ENCODE data around the gene UBE2S.
"Not testable (repeated sequence)": the region's sequence is repeated elsewhere in the genome, so short reads cannot be mapped to it uniquely, and the experiment has no call there.

The UBE2S gene

DNA sequence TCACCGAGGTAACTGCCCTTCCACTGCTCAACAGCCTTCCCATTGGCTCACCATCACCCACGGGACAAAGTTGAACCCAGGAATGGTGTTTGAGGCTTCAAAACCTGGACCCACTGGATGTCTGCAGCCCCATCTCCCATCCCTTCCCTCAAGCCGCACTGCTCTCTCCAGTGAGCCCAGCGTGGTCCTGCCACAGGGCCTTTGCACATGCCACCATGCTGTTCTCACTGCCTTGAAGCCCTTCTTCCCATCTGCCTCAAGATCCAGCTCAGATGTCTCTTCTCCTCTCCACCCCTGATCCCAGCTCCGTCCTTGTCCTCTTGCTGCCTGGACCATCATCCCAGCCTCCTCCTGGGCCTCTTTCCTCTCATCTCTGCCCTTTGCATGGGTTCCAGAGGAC is 31.5 kb upstream of the UBE2S start:
- DNase-seq, result no peak

DNA sequence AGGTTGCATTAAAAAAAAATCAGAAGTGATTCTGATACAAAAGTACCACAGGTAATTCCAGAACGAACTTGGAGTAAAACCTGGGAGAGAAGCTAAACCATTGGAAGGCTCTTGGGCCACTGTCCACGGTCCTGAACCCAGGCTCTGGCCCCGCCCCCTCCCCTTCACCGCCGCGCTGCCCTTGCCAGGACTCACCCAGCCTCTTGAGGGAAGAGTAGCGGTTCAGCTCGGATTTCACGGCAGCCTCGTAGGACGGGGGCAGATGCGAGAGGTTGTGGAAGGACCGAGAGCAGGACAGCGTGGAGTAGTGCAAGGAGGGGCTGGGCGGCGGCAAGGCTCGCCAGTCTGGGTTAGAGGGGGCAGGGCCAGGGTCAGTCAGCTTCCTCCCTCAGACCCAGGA is 29.8 kb upstream of the UBE2S start:
- DNase-seq, result no peak

DNA sequence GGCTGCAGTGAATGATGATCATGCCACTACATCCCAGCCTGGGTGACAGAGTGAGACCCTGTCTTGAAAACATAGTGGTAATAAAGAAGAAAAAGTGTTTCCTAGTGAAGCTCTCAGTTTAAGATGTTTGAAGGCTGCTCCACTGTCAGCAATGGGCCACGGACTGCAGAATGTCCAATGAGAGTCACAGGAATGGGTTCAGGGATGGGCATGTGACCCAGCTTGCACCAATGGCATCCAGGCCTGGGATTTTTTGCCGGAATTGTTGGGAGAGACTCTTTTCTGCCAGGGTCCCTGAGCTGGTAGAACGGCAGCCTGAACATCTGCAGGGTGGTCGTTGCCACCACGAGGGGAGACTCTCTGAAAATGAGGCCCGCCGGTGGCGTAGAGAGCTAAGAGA is 29.3 kb upstream of the UBE2S start:
- no peak for DNase-seq

DNA sequence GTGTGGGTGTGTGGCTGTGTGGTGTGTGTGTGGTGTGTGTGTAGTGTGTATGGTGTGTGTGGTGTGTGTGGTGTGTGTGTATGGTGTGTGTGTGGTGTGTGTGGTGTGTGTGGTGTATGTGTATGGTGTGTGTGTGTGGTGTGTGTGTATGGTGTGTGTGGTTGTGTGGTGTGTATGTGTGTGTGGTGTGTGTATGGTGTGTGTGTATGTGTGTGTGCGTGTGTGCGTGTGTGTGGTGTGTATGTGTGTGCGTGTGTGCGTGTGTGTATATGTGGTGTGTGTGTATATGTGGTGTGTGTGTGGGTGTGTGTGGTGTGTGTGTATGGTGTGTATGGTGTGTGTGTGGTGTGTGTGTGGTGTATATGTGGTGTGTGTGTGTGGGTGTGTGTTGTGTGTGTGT is 27.4 kb upstream of the UBE2S start:
- no peak for DNase-seq

DNA sequence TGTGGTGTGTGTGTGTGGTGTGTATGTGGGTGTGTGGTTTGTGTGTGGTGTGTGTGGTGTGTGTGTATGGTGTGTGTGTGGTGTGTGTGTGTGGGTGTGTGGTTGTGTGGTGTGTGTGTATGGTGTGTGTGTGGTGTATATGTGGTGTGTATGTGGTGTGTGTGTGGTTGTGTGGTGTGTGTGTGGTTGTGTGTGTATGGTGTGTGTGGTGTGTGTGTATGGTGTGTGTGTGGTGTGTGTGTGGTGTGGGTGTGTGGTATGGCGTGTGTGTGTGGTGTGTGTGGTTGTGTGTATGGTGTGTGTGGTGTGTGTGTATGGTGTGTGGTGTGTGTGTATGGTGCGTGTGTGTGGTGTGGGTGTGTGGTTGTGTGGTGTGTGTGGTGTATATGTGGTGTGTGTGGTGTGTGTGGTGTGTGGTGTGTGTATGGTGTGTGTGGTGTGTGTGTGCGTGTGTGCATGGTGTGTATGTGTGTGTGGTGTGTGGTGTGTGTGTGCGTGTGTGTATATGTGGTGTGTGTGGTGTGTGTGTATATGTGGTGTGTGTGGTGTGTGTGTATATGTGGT is 26.9 kb upstream of the UBE2S start:
- DNase-seq, result no peak

DNA sequence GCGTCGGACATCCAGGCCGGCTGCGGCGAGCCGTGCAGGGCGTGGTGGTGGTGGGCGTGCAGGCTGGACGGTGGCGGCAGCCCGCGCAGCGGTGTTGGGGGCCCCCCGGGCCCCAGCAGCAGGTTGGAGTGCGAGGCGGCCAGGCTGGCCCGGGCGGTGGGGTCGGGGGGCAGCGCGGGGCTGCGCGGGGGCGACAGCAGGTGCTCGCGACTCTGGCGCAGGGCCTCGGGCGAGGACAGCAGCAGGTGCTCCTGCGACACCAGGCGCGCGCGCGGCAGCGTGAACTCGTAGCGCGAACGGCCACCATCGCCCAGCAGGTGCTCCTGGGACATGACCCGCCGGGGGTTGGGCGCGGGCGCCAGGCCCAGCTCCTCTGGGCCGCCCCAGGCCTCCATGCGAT is 25.7 kb upstream of the UBE2S start:
- no peak for DNase-seq

DNA sequence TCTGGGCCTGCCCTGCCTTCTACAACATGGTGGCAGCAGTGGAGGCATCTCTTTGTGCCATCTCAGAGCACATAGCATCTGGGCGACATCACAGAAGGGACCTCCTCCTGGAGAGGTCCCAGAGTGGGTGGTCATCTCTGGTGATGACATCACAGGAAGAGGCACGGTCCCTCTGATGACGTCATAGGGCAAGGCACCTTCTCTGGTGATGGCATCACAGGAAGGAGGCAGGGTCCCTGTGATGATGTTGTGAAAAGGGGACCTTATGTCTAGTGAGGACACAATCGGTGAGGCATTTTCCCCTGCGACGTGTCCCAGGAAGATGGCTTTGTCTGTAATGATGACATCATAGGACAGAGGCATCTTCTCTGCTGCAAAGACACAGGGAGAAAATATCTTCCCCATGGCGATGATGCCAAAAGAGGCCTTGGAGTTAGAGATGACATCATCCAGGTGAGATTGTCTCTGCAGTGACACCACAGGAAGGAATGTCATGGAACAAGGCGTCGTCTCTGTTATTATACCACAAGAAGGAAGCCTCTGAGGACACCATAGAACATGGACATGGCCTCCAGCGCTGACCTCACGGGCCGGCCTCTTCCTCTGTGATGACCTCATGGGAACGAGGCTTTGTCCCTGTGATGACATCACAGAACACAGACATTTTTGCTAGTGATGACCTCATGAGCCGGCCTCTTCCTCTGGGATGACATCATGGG is 24.8 kb upstream of the UBE2S start:
- DNase-seq, result no peak

DNA sequence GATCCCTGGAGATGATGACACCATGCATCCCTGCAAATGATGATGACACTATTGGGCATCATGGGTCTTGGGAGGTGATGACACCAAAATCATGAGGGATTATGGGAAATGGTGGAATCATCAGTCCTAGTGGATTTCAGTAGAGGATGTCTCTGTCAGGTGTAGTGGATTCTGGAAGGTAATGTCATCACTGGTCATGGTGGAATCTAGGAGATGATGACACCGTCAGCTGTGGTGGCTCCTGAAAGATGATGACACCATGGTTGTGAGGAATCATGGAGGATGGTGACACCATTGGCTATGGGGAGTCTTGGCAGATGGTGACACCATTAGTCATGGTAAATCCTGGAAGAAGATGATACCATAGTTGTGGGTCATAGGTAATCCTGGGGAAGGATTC is 23.6 kb upstream of the UBE2S start:
- DNase-seq, result no peak

DNA sequence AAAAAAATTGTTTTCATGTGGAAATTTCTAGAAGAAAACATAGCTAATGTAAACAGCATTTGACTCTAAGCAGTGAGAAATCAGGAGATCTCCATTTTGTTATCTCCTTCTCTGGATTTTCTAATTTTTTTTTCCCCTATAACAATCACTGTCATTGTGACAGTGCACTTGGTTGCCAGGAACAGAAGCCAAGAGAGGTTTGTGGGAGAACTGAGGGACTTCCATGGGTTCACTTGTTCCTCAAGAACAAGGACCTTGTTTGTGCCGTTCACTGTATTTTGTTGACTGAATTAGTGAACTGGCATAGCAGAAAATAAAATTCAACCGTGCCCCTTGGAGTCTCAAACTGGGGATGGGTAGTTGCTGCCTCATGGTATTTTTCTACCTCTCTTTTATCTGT is 18.5 kb upstream of the UBE2S start:
- no peak for DNase-seq

DNA sequence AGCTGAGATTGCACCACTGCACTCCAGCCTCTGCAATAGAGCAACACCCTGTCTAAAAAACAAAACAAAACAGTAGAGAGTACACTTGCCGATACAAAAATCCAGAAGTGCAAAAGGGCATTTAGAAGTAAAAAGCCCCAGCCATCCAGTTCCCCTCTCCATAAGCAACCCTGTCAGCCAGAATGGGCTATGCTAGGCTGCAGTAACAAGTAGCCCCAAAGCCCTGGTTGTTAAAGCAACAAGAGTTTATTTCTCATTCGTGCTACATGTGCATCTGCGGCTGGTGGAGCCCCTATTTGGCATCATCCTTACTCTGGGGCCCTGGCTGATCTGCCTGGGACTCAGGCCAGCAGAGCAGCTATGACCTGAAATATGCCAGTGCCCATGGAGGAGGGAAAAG is 16.9 kb upstream of the UBE2S start:
- no peak for DNase-seq

DNA sequence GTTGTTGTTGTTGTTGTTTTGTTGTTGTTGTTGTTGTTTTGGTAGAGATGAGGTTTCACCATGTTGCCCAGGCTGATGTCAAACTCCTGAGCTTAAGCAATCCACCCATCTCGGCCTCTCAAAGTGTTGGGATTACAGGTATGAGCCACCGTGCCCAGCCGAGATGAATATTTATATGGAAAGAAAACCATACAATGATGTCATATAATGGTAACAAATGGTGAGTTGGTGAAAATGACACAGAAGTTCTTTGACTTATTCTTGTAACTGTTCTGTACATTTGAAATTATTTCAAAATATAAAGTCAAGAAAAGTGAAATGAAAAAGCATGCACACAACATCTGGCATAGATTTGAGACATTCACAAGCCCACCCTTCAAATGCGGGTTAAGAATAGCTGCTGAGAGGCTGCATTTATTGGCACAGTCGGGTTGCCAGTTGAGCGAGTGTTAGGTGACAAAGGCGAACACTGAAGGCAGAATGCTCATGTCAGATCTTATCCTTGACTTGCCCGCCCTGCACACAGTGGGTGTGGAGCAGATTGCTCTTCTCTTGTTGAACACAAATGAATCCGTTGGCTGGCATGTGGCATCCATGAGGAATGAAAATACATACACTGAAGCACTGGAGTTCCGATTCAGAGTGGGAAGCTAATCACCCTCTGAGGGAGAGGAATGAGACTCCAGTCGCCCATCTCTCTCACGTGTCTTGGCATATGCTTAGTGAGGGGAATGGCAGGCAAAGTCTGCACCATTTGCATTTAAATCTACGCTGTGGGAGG is 15.8 kb upstream of the UBE2S start:
- DNase-seq, result no peak

DNA sequence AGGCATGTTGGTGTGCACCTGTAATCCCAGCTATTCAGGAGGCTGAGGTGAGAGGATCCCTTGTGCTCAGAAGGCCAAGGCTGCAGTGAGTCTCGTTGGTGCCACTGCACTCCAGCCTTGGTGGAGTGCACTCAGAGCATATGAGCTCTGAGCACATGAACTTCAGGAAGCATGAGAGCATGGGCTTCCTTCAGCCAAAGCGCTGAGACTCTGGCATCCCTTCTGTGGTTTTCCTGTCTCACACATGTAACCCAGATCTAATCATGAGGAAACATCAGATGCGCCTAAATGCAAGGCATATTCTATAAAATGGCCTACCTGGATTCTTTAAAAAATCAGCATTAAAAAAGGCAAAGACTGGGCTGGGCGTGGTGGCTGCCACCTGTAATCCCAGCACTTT is 13.7 kb upstream of the UBE2S start:
- not testable (repeated sequence) for DNase-seq

DNA sequence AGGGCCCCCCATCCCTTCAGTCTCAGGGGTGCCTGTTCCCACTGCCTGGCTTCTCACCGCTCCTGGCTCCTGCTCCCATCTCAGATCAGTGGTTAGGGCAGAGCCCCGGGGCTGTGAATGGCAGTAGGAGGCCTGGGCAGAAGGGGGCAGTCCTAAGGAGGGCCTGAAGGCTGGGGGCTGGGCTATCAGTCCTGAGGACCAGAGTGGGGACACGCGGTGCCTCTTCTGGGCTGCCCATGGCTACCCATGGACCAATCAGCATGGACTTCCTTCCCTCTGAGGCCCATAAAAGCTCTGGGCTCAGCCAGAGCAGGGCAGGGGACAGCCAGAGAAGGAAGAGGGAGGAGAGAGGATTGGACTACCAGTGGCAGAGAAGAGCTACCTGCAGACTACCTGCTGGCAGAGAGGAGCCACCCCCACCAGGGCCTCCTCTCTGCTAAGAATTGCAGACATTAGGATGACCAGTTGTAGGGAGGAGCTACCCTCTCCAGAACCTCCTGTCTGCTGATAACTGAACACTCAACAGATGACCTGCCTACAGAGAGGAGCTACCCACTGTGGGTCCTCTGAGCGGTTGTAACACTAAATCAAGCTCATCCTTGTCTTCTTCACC is 12.1 kb upstream of the UBE2S start:
- no peak for DNase-seq

DNA sequence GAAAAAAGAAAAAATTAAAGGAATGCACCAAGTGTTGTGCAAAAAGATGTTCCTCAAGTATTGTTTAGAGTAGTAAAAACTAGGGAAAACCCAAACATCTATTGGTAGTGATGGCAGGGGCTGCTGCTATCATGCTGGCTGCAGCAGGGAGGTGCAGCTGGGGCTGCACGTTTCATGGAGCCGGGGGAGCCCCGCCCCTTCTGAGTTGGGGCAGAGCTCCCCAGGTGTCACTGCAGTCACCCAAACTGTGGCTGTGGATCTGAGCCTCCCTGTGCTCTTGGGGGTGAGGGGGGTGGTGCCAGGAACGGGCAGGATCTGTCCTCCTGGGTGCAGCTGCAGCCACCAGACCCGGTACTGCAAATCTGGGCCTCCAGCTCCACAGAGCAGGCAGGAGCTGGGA is 11.5 kb upstream of the UBE2S start:
- DNase-seq, result no peak

DNA sequence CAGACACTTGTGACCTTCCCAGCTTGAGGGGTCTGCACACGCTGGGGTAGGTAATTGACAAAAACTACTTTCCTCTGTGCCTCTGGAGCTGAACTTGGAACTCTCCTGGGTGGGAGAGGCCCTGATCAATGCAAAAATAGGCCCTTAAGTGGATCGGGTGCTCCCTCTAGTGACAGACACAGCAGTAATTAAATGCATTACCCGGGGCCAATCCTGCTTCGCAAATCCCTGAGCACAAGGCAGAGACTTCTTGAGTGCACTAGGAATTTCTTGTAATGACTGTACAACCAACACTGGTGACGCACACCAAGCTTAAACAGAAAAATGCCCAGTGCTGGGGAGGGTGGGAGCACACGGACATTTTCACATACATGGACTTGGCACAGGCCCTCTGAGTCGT is 10.6 kb upstream of the UBE2S start:
- DNase-seq, result peak; percentile 43

DNA sequence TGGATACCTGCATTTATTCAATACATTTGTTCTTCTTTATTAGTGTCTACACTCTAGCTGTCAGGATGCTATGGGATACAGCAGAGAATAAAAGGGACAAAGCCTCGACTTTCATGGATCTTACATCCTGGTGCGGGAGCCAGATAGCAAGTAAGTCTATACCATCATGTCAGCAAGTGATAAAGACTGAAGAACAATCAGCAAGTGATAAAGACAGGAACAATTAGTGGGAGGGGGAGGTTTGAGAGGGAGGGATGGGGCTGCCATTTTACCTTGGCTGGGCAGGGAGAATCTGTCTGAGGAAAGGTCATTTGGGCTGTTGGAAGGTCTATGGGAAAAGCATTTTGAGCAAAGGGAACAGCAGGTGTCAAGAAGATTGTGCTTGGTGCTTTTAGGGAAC is 2.6 kb upstream of the UBE2S start:
- DNase-seq, result no peak

DNA sequence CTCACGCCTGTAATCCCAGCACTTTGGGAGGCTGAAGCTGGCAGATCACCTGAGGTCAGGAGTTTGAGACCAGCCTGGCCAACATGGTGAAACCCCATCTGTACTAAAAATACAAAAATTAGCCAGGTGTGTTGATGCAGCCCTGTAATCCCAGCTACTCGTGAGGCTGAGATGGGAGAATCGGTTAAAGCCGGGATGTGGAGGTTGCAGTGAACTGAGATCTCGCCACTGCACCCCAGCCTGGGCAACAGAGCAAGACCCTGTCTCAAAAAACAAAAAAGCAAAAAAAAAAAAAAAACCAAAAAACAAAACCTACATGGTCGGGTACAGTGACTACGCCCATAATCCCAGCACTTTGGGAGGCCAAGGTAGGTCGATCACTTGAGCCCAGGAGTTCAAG is 1.6 kb upstream of the UBE2S start:
- not testable (repeated sequence) for DNase-seq

DNA sequence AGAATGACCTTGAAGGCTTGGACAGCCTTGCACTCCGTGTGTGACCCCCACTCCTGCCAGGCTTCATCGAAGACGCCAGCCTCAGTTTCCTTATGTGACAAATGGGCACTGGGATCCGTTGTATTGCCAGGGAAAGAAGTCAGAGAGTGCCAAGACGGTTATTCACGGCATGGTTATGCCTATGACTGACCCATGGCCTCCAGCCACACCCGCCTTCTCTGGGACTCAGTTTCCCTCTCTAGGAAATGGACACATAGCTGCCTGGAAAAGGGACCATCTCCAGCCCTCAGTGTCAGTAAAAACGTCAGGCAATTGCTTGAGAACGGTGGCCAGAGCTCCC is 915 bp upstream of the UBE2S start:
- DNase-seq, result no peak

DNA sequence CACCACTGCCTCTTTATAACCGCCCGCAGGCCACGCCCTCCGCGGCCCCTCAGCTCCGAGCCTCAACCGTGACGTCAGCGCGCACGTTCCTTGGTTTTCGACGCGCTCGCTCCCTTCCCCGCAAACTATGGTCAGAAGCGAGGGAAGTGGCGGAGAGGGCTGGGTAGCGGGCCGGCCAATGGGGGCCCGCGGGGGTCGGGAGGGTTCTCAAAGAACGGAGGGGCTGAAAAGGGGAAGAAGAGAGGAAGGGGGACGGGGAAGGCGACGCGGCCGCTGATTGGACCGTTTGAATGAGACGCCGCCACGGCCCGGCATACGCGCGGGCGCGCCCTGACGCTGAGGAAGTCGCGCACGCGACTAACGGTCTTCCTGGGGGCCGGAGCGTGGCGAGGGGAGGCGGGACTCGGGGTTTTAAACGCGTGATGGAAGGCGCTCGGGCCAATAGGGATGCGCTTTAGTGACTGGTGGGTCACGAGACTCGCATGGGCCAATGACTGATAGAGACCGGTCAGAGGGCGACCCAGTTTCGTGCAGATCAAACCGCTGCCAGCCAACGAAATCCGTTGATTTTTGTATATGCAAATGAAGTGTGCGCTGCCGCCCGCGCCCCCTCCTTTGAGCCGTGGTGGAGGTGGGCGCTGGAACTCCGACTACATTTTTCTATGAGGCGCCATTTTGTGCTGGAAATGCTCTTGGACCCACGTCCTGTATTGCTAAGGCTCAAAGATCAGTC is 378 bp upstream of the UBE2S start:
- DNase-seq, result peak; percentile 97

DNA sequence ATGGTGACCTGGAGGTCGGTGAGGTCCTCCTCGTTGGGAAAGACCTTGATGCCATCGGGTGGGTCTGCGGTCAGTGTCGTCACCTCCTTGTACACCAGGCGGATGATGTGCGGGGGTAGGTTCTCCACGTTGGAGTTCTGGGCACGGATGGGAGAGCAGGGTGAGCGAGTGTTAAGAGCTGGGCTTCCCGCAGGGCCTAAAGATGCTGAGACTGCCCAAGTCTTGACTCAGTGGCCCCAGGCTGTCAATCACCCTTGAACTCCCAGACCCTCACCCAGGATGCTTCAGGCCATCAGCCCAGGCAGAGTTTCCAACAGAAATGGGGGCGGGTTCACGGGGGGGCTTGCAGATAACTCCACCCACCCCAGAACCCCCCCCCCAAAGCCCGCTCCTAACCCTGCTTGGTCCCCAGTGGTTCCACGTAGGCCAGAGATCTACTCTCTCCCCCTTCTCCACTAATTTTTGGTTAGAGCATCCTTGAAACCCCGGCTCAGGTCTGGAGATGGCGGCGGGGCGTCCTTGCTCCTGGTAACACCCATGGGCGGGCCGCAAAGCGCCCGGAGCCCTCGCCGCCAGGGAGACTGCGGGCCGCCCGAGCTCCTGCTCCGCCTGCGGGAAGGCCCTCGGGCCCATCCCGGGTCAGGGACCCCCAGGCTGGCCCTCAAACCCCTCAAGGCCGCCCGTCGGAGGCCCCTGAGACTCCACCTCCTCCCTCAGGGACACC is 600 bp downstream of the UBE2S start:
- DNase-seq, result no peak

DNA sequence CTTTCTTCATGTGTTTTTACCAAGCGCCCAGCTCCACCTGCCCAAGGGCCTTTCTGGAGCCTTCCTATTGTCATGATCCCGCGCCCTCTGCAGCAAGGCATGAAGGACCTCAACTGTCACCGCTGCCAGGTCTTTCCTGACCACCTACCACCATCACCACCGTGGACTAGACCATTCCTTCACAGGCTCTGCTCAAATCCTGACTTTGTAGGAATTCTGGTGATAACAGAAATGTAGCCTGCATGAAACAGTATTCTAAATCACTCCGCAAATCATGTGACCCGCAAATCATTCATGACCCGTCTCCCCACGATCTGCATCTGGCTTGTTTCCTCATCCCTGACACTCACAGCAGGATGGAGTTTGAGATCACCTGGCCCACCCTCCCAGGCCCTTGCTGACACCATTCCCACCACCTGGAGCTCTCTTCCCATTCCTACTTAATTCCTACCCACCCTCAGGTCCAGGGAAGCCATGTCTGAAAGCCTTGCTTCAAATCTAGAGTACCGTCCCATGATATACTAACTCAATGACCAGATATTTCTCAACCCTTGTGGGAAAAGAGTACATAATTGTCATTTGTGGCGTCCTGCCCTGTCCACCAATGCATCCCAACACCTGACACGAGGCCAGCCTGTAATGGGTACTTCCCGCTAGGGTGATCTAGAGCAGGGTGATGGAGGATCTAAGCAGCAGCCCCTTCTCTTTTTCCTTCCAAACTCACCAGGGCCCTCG is 1.3 kb downstream of the UBE2S start:
- no peak for DNase-seq

DNA sequence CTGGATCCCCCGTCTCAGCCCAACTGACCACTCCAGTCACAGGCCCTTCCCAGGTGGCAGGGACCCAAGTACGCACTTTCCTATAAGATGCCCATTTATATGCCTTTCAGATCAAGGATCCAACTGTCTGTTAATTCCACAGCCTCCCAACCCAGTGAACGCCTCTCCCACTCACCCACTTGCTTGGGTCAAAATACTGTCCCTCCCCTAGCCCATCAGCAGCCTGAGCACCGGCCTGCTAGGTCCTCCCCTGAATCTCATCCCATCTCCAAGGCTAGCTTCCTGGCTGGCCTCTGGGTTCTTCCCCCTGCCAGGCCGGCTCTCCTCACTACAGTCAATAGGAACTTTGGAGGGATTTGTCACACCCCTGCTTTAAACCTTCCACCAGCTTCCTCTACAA is 1.9 kb downstream of the UBE2S start:
- DNase-seq, result no peak
